GM19328 (cell line): Measurements from ENCODE around the gene ALDH1L2.
"Not testable (repeated sequence)": the region's sequence is repeated elsewhere in the genome, so short reads cannot be mapped to it uniquely, and the experiment has no call there.

Source experiments
- ATAC-seq: cut with Tn5 transposase; IDR thresholded peaks from one replicate; pipeline ENCODE4 v1.9.1; 2021; ENCODE audit warnings: mild to moderate bottlenecking, moderate library complexity; ENCODE audit not compliant: unreplicated experiment

The ALDH1L2 gene

GRCh38 chr12:105084251-105085250 is at the start of gene ALDH1L2:
TSS of gene ALDH1L2 (minus strand) at chr12:105084458. CDS start at chr12:105084436, 22 bp downstream.
- peak; percentile 77 for ATAC-seq

- ATAC-seq: no peak
Measured at GRCh38 chr12:105120551-105120950, 36.3 kb upstream of the ALDH1L2 start.

- ATAC-seq: no peak
Measured at GRCh38 chr12:105116969-105117368, 32.7 kb upstream of the ALDH1L2 start.

- no peak for ATAC-seq
Measured at GRCh38 chr12:105113094-105113493, 28.8 kb upstream of the ALDH1L2 start.

- ATAC-seq: no peak
Measured at GRCh38 chr12:105110851-105111250, 26.6 kb upstream of the ALDH1L2 start.

- ATAC-seq: no peak
Measured at GRCh38 chr12:105109465-105110212, 25.4 kb upstream of the ALDH1L2 start.

- peak; percentile 90 for ATAC-seq
Measured at GRCh38 chr12:105107494-105108371, 23.5 kb upstream of the ALDH1L2 start, which contains the start of gene WASHC4. TSS of gene WASHC4 (plus strand) at chr12:105107731. CDS start at chr12:105107801, 70 bp downstream.

GRCh38 chr12:105107171-105107493 is 22.9 kb upstream of the ALDH1L2 start:
- ATAC-seq: no peak

- ATAC-seq: no peak
Measured at GRCh38 chr12:105106621-105107020, 22.4 kb upstream of the ALDH1L2 start.

GRCh38 chr12:105104762-105105161 is 20.5 kb upstream of the ALDH1L2 start:
- ATAC-seq: no peak

GRCh38 chr12:105102673-105103072 is 18.4 kb upstream of the ALDH1L2 start:
- ATAC-seq: no peak

- no peak for ATAC-seq
Measured at GRCh38 chr12:105100998-105101397, 16.7 kb upstream of the ALDH1L2 start.

- ATAC-seq: no peak
Measured at GRCh38 chr12:105100207-105100985, 16.1 kb upstream of the ALDH1L2 start.

GRCh38 chr12:105099356-105099755 is 15.1 kb upstream of the ALDH1L2 start:
- ATAC-seq: no peak

- not testable (repeated sequence) for ATAC-seq
Measured at GRCh38 chr12:105095338-105095737, 11.1 kb upstream of the ALDH1L2 start.

GRCh38 chr12:105092336-105092735 is 8.1 kb upstream of the ALDH1L2 start:
- ATAC-seq: no peak

- ATAC-seq: no peak
Measured at GRCh38 chr12:105091476-105092206, 7.4 kb upstream of the ALDH1L2 start.

- ATAC-seq: no peak
Measured at GRCh38 chr12:105090361-105090760, 6.1 kb upstream of the ALDH1L2 start.

GRCh38 chr12:105089817-105090216 is 5.6 kb upstream of the ALDH1L2 start:
- no peak for ATAC-seq
